HepG2 (cell line): ENCODE data around the gene UBTD1. TPM values are rescaled to one million over a fixed set of nuclear protein-coding genes. Genes with fewer than 3 reads are reported as not detected.
A peak's percentile ranks its signal among the peaks of the same experiment; 100 is the strongest.

Experiments used
- ARNTL ChIP-seq: sonication (generic); formaldehyde crosslinking; IDR thresholded peaks from 2 replicates; pipeline ENCODE4 v1.4.0; 2020; ENCODE audit warnings: mild to moderate bottlenecking, missing genetic modification reagents
- BHLHE40 ChIP-seq: IDR thresholded peaks from 2 replicates; pipeline ENCODE4 v1.6.1; 2011; ENCODE audit warnings: low read length, improper control_type of control experiment
- ELF3 ChIP-seq: IDR thresholded peaks from 2 replicates; pipeline ENCODE4 v1.6.1; 2016; ENCODE audit warnings: missing genetic modification reagents, missing compliant biosample characterization
- GATA4 ChIP-seq: sonication (generic); IDR thresholded peaks from 2 replicates; pipeline ENCODE4 v1.6.1; 2016; ENCODE audit warnings: antibody characterized with exemption, low read depth, borderline replicate concordance
- HNRNPL ChIP-seq: fragments of 200-400 bp; formaldehyde crosslinking; IDR thresholded peaks from 2 replicates; pipeline ENCODE4 v1.6.1; 2017; ENCODE audit warnings: mild to moderate bottlenecking, low read depth, low read length
- IRF2 ChIP-seq: IDR thresholded peaks from 2 replicates; pipeline ENCODE4 v1.6.1; 2018; ENCODE audit warnings: missing genetic modification reagents, missing compliant biosample characterization
- KAT8 ChIP-seq: IDR thresholded peaks from 2 replicates; pipeline ENCODE4 v1.6.1; 2016; ENCODE audit warnings: missing genetic modification reagents, missing compliant biosample characterization
- PHF20 ChIP-seq: sonication (generic); formaldehyde crosslinking; IDR thresholded peaks from 2 replicates; pipeline ENCODE4 v1.5.0; 2020; ENCODE audit warnings: mild to moderate bottlenecking, missing genetic modification reagents
- PHF8 ChIP-seq: sonication (generic); formaldehyde crosslinking; IDR thresholded peaks from 2 replicates; pipeline ENCODE4 v1.5.0; 2020; ENCODE audit warnings: missing genetic modification reagents
- POGZ ChIP-seq: sonication (generic); formaldehyde crosslinking; IDR thresholded peaks from 2 replicates; pipeline ENCODE4 v1.4.0; 2020; ENCODE audit warnings: mild to moderate bottlenecking, missing genetic modification reagents
- POLR2AphosphoS5 ChIP-seq: IDR thresholded peaks from 2 replicates; pipeline ENCODE4 v1.6.1; 2012; ENCODE audit warnings: low read depth, low read length
- REXO4 ChIP-seq: sonication (generic); formaldehyde crosslinking; IDR thresholded peaks from 2 replicates; pipeline ENCODE4 v1.8.0; 2022; ENCODE audit warnings: missing genetic modification reagents, mild to moderate bottlenecking, borderline replicate concordance
- SAP130 ChIP-seq: IDR thresholded peaks from 2 replicates; pipeline ENCODE4 v1.6.1; 2016; ENCODE audit warnings: low read depth
- XRCC5 ChIP-seq: fragments of 200-400 bp; formaldehyde crosslinking; optimal IDR thresholded peaks from 2 replicates; pipeline ENCODE3; 2017; ENCODE audit warnings: mild to moderate bottlenecking, low read length
- YEATS2 ChIP-seq: sonication (generic); formaldehyde crosslinking; IDR thresholded peaks from 2 replicates; pipeline ENCODE4 v1.4.0; 2020; ENCODE audit warnings: missing genetic modification reagents, borderline replicate concordance
- ZNF430 ChIP-seq: sonication (generic); formaldehyde crosslinking; IDR thresholded peaks from 2 replicates; pipeline ENCODE4 v1.9.0; 2021; ENCODE audit warnings: mild to moderate bottlenecking, missing genetic modification reagents
- ZNF501 ChIP-seq: sonication (generic); formaldehyde crosslinking; IDR thresholded peaks from 2 replicates; pipeline ENCODE4 v1.5.1; 2020; ENCODE audit warnings: mild to moderate bottlenecking, moderate library complexity, missing genetic modification reagents
- ZNF543 ChIP-seq: sonication (generic); formaldehyde crosslinking; IDR thresholded peaks from 2 replicates; pipeline ENCODE4 v1.4.0; 2020; ENCODE audit warnings: mild to moderate bottlenecking, missing genetic modification reagents
- ZNF891 ChIP-seq: sonication (generic); formaldehyde crosslinking; IDR thresholded peaks from 2 replicates; pipeline ENCODE4 v1.5.0; 2020; ENCODE audit warnings: mild to moderate bottlenecking, missing genetic modification reagents
- polyA plus RNA-seq, 8 experiments: library from polyadenylated mRNA; depleted of rRNA in 3 of 8; stranded (reverse) in 7 of 8; unstranded in 1 of 8; fragments of >200 nt; fragmentation: Illumina TruSeq in 4 of 8; extraction: Trizol in 4 of 8; gene quantifications; 2 replicates each; pipeline versions ENCODE4 v1.2.1 to v1.2.3, GENCODE V29; 2011 to 2016; ENCODE audit warnings: low read depth in 4 of 8, missing spikeins in 1 of 8, mixed read lengths in 1 of 8; ENCODE audit not compliant: insufficient read depth in 1 of 8
- total RNA-seq, 5 experiments: library from RNA; depleted of rRNA; stranded (reverse); fragments of >200 nt; fragmentation: Illumina TruSeq; extraction: Trizol; gene quantifications; 2 replicates each; pipeline ENCODE4 v1.2.3, GENCODE V29; 2016; ENCODE audit warnings: low read depth in 1 of 5
- TF ChIP-seq, protein P1 (sequence below): sonication (generic); formaldehyde crosslinking; IDR thresholded peaks from 2 replicates; pipeline ENCODE4 v1.9.0; 2021; ENCODE audit warnings: mild to moderate bottlenecking, missing genetic modification reagents
- TF ChIP-seq, protein P2 (sequence below): IDR thresholded peaks from 2 replicates; pipeline ENCODE4 v1.6.1; 2012; ENCODE audit warnings: inconsistent platforms
- TF ChIP-seq, protein P3 (sequence below): IDR thresholded peaks from 2 replicates; pipeline ENCODE4 v1.6.1; 2016
- TF ChIP-seq, protein P4 (sequence below): sonication (generic); formaldehyde crosslinking; IDR thresholded peaks from 2 replicates; pipeline ENCODE4 v1.4.0; 2020; ENCODE audit warnings: missing genetic modification reagents

UBTD1 gene
- total and polyA plus RNA-seq, 2 of the 13 experiments (the other 11 are each of a cell fraction or from before 2014, with no cell fraction given) = 7.9 to 10.0 TPM

DNA sequence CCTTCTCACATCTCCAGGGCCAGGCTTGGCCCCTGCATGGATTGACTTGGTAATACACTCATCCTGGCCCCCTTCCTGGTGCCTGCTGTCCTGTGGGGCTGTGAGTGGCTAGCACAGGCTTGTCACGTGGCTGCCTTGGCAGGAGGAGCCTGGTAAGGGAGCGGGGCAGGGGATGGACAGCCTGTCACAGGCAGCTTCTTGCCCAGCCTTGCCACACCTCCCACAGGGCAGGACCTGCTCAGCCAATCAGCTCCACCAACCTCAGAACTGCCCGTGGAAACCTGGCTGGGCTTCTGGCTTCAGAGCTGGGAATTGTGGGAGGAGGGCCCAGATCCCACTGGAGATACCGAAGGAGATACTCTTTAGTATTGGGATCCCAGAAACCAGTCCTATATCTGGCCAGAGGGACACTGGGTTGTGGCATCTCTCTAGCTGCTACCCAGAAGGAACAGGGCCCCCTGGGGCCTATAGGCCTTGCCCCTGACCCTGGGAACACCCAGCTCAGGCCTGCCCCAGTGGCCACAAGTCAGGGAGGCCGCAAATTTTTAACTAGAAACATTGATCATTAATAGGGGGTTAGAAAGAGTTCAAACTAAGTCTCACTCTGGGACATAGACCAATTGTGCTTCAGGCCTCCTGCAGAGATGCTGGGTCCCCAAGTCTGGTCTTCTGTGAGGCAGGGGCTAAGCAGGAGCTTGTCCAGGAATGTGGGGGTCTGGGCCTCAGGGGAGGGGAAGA, 85.5 kb downstream of the UBTD1 start, which contains the start of gene HOGA1 (continued):
- TF ChIP-seq ZNF501 (CRISPR knock-in tag) = peak; percentile 23; the same call in 1 of the 2 replicates
- no peak for TF ChIP-seq ZNF891 (CRISPR knock-in tag)
- peak; percentile 83 for TF ChIP-seq ARNTL
- peak; percentile 37; the same call in 1 of the 2 replicates for TF ChIP-seq ELF3
- TF ChIP-seq POLR2AphosphoS5 = peak; percentile 68
- TF ChIP-seq, protein P1, sequence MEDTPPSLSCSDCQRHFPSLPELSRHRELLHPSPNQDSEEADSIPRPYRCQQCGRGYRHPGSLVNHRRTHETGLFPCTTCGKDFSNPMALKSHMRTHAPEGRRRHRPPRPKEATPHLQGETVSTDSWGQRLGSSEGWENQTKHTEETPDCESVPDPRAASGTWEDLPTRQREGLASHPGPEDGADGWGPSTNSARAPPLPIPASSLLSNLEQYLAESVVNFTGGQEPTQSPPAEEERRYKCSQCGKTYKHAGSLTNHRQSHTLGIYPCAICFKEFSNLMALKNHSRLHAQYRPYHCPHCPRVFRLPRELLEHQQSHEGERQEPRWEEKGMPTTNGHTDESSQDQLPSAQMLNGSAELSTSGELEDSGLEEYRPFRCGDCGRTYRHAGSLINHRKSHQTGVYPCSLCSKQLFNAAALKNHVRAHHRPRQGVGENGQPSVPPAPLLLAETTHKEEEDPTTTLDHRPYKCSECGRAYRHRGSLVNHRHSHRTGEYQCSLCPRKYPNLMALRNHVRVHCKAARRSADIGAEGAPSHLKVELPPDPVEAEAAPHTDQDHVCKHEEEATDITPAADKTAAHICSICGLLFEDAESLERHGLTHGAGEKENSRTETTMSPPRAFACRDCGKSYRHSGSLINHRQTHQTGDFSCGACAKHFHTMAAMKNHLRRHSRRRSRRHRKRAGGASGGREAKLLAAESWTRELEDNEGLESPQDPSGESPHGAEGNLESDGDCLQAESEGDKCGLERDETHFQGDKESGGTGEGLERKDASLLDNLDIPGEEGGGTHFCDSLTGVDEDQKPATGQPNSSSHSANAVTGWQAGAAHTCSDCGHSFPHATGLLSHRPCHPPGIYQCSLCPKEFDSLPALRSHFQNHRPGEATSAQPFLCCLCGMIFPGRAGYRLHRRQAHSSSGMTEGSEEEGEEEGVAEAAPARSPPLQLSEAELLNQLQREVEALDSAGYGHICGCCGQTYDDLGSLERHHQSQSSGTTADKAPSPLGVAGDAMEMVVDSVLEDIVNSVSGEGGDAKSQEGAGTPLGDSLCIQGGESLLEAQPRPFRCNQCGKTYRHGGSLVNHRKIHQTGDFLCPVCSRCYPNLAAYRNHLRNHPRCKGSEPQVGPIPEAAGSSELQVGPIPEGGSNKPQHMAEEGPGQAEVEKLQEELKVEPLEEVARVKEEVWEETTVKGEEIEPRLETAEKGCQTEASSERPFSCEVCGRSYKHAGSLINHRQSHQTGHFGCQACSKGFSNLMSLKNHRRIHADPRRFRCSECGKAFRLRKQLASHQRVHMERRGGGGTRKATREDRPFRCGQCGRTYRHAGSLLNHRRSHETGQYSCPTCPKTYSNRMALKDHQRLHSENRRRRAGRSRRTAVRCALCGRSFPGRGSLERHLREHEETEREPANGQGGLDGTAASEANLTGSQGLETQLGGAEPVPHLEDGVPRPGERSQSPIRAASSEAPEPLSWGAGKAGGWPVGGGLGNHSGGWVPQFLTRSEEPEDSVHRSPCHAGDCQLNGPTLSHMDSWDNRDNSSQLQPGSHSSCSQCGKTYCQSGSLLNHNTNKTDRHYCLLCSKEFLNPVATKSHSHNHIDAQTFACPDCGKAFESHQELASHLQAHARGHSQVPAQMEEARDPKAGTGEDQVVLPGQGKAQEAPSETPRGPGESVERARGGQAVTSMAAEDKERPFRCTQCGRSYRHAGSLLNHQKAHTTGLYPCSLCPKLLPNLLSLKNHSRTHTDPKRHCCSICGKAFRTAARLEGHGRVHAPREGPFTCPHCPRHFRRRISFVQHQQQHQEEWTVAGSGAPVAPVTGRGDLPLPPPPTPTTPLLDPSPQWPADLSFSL = 0 out of 2 replicates have a peak, but pooled peaks have one; percentile 34
- TF ChIP-seq SAP130 (CRISPR knock-in tag) = peak; percentile 75; the same call in 1 of the 2 replicates
- peak; percentile 62 for TF ChIP-seq XRCC5
- peak; percentile 89 for TF ChIP-seq HNRNPL
- 0 out of 2 replicates have a peak, but pooled peaks have one; percentile 19 for TF ChIP-seq GATA4
- TF ChIP-seq POGZ = peak; percentile 74
- 0 out of 2 replicates have a peak, but pooled peaks have one; percentile 34 for TF ChIP-seq IRF2 (CRISPR knock-in tag)
- TF ChIP-seq ZNF430 = peak; percentile 62; the same call in 1 of the 2 replicates
- peak; percentile 50; the same call in 1 of the 2 replicates for TF ChIP-seq YEATS2 (CRISPR knock-in tag)
- 0 out of 2 replicates have a peak, but pooled peaks have one; percentile 40 for TF ChIP-seq BHLHE40
- TF ChIP-seq, protein P2, sequence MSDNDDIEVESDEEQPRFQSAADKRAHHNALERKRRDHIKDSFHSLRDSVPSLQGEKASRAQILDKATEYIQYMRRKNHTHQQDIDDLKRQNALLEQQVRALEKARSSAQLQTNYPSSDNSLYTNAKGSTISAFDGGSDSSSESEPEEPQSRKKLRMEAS = peak; percentile 63; the same call in 1 of the 2 replicates
- TF ChIP-seq, protein P3, sequence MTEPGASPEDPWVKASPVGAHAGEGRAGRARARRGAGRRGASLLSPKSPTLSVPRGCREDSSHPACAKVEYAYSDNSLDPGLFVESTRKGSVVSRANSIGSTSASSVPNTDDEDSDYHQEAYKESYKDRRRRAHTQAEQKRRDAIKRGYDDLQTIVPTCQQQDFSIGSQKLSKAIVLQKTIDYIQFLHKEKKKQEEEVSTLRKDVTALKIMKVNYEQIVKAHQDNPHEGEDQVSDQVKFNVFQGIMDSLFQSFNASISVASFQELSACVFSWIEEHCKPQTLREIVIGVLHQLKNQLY = peak; percentile 66; the same call in 1 of the 2 replicates
- peak; percentile 45; the same call in 1 of the 2 replicates for TF ChIP-seq KAT8
- TF ChIP-seq PHF8 (CRISPR knock-in tag) = peak; percentile 66
- no peak for TF ChIP-seq REXO4 (CRISPR knock-in tag)
- peak; percentile 38; the same call in 1 of the 2 replicates for TF ChIP-seq ZNF543 (CRISPR knock-in tag)
- peak; percentile 19; the same call in 1 of the 2 replicates for TF ChIP-seq PHF20 (CRISPR knock-in tag)
- TF ChIP-seq, protein P4, sequence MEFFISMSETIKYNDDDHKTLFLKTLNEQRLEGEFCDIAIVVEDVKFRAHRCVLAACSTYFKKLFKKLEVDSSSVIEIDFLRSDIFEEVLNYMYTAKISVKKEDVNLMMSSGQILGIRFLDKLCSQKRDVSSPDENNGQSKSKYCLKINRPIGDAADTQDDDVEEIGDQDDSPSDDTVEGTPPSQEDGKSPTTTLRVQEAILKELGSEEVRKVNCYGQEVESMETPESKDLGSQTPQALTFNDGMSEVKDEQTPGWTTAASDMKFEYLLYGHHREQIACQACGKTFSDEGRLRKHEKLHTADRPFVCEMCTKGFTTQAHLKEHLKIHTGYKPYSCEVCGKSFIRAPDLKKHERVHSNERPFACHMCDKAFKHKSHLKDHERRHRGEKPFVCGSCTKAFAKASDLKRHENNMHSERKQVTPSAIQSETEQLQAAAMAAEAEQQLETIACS (CRISPR knock-in tag) = no peak
